GM12892 (cell line): ENCODE results near the gene OR5I1.

Source experiments
- POLR2A ChIP-seq: IDR thresholded peaks from 2 replicates; pipeline ENCODE4 v1.6.1; 2011; ENCODE audit warnings: low read depth, low read length, control low read depth
- POLR2AphosphoS5 ChIP-seq: IDR thresholded peaks from 2 replicates; pipeline ENCODE4 v1.6.1; 2011; ENCODE audit warnings: low read depth, low read length, control low read depth
- TAF1 ChIP-seq: IDR thresholded peaks from 2 replicates; pipeline ENCODE4 v1.6.1; 2011; ENCODE audit warnings: low read depth, mild to moderate bottlenecking, control low read depth, low read length, borderline replicate concordance

GRCh38 chr11:55969845-55970244 is 33.6 kb upstream of the OR5I1 start, which contains the start of gene OR10AG1:
- TF ChIP-seq TAF1 (no peak), POLR2A (no peak), POLR2AphosphoS5 (no peak)
